ENCODE results near the gene JAK2.

GRCh38 chr9:4986783-4987182 lies 1.7 kb downstream of the JAK2 start:
- TF ChIP-seq POU6F1 (CRISPR knock-in tag; IDR thresholded peaks at IDR 0.05; ENCODE audit: borderline replicate concordance, low read depth) = no peak
- TF ChIP-seq, protein P1, sequence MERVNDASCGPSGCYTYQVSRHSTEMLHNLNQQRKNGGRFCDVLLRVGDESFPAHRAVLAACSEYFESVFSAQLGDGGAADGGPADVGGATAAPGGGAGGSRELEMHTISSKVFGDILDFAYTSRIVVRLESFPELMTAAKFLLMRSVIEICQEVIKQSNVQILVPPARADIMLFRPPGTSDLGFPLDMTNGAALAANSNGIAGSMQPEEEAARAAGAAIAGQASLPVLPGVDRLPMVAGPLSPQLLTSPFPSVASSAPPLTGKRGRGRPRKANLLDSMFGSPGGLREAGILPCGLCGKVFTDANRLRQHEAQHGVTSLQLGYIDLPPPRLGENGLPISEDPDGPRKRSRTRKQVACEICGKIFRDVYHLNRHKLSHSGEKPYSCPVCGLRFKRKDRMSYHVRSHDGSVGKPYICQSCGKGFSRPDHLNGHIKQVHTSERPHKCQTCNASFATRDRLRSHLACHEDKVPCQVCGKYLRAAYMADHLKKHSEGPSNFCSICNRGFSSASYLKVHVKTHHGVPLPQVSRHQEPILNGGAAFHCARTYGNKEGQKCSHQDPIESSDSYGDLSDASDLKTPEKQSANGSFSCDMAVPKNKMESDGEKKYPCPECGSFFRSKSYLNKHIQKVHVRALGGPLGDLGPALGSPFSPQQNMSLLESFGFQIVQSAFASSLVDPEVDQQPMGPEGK (CRISPR knock-in tag; IDR thresholded peaks at IDR 0.05; ENCODE audit: borderline replicate concordance) = no peak
